HUES64 (cell line): ENCODE results near the gene LRRC39.

Experiments
- H3K27ac ChIP-seq: 2 replicates; pipeline ENCODE4 v1.7.0; 2013; ENCODE audit warnings: low read depth, low read length, inconsistent platforms
- H3K27me3 ChIP-seq: 2 replicates; pipeline ENCODE4 v1.6.1; 2013; ENCODE audit warnings: mild to moderate bottlenecking, low read length; ENCODE audit not compliant: insufficient read depth
- H3K36me3 ChIP-seq: 2 replicates; pipeline ENCODE4 v1.6.1; 2013; ENCODE audit warnings: mild to moderate bottlenecking, low read length; ENCODE audit not compliant: insufficient read depth
- H3K4me1 ChIP-seq: 2 replicates; pipeline ENCODE4 v1.6.1; 2013; ENCODE audit warnings: mild to moderate bottlenecking, low read length, moderate library complexity; ENCODE audit not compliant: insufficient read depth
- H3K4me3 ChIP-seq: 2 replicates; pipeline ENCODE4 v1.5.1; 2013; ENCODE audit warnings: mild to moderate bottlenecking, low read length, moderate library complexity
- H3K9ac ChIP-seq: 2 replicates; pipeline ENCODE4 v1.6.1; 2013; ENCODE audit warnings: mild to moderate bottlenecking, low read depth, low read length
- H3K9me3 ChIP-seq: 2 replicates; pipeline ENCODE4 v1.6.1; 2013; ENCODE audit warnings: low read depth, low read length; ENCODE audit not compliant: insufficient read depth
- WGBS: fragments of 150-250, 120-280 bp; methylation state at CpG from one replicate; pipeline ENCODE4 v1.1.7; 2013; ENCODE audit warnings: missing lambda C conversion rate; 5-methylcytosine and 5-hydroxymethylcytosine counted together

Gene LRRC39

DNA sequence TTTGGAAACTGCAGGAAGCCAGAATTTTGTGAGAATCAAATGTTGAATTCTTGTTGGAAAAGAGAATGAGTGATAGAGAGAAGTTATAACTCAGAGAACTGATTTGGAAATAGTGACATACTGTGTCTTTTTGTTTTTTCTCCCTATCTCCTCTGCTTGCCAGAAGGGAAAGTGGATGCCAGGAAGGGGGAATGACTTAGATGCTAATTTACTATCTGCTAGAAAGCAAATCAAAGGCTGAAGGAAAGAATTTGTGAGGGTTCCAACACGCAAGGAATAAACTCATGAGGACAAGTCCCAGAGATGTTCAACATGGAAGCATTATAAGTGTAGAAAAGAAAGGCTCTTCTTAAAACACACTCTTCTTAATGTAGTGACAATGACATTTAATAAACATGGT is 20.5 kb upstream of the LRRC39 start:
- peaks cover 55% of the 10 kb centered on the region for H3K36me3 ChIP-seq

GRCh38 chr1:100188617-100189016 is 10.6 kb upstream of the LRRC39 start:
- H3K9ac ChIP-seq: no peak overlapping the region
- H3K9me3 ChIP-seq: no peaks in the 10 kb centered on the region
- H3K36me3 ChIP-seq: peaks cover 6% of the 10 kb centered on the region; the same call in 1 of the 2 replicates
- WGBS: 92% methylated on average over 3 of the region's 3 CpGs
- no peak overlapping the region for H3K4me3 ChIP-seq
- no peaks in the 10 kb centered on the region for H3K27me3 ChIP-seq
- H3K27ac ChIP-seq: no peak overlapping the region
- H3K4me1 ChIP-seq: no peaks in the 10 kb centered on the region

More for the DNA sequence above, 20.5 kb upstream of the LRRC39 start:
- Histone ChIP-seq H3K9me3 (no peaks in the 10 kb centered on the region), H3K4me1 (peaks cover 5% of the 10 kb centered on the region; the same call in 1 of the 2 replicates), H3K27ac (no peak overlapping the region), H3K27me3 (no peaks in the 10 kb centered on the region), H3K4me3 (no peak overlapping the region), H3K9ac (no peak overlapping the region)
- 94% methylated on average over 1 of the region's 1 CpG for WGBS

GRCh38 chr1:100187912-100188311 is 9.9 kb upstream of the LRRC39 start:
- 93% methylated on average over 3 of the region's 3 CpGs for WGBS
- H3K4me1 ChIP-seq: no peaks in the 10 kb centered on the region

GRCh38 chr1:100184536-100184935 is 6.5 kb upstream of the LRRC39 start:
- 33% methylated on average over 1 of the region's 1 CpG for WGBS
- no peak overlapping the region for H3K9ac ChIP-seq
- H3K27me3 ChIP-seq: no peaks in the 10 kb centered on the region
- no peak overlapping the region for H3K4me3 ChIP-seq
- no peaks in the 10 kb centered on the region for H3K36me3 ChIP-seq
- H3K9me3 ChIP-seq: no peaks in the 10 kb centered on the region
- H3K27ac ChIP-seq: no peak overlapping the region
- no peaks in the 10 kb centered on the region for H3K4me1 ChIP-seq

More at GRCh38 chr1:100187912-100188311, 9.9 kb upstream of the LRRC39 start:
- H3K9me3 ChIP-seq: no peaks in the 10 kb centered on the region
- no peaks in the 10 kb centered on the region; the same call in 1 of the 2 replicates for H3K36me3 ChIP-seq
- H3K27ac ChIP-seq: no peak overlapping the region
- no peaks in the 10 kb centered on the region for H3K27me3 ChIP-seq
- no peak overlapping the region for H3K4me3 ChIP-seq
- H3K9ac ChIP-seq: no peak overlapping the region

GRCh38 chr1:100183370-100183769 is 5.3 kb upstream of the LRRC39 start:
- no peaks in the 10 kb centered on the region for H3K27me3 ChIP-seq
- no peaks in the 10 kb centered on the region for H3K9me3 ChIP-seq
- WGBS: 90% methylated on average over 4 of the region's 4 CpGs
- no peaks in the 10 kb centered on the region for H3K36me3 ChIP-seq
- H3K4me3 ChIP-seq: no peak overlapping the region
- H3K4me1 ChIP-seq: no peaks in the 10 kb centered on the region
- no peak overlapping the region for H3K27ac ChIP-seq
- no peak overlapping the region for H3K9ac ChIP-seq

GRCh38 chr1:100177295-100178041 is 588 bp downstream of the LRRC39 start:
- H3K4me1 ChIP-seq: no peaks in the 10 kb centered on the region
- 97% methylated on average over 3 of the region's 4 CpGs for WGBS
- no peak overlapping the region for H3K9ac ChIP-seq
- no peaks in the 10 kb centered on the region for H3K27me3 ChIP-seq
- H3K36me3 ChIP-seq: no peaks in the 10 kb centered on the region
- H3K27ac ChIP-seq: no peak overlapping the region
- no peak overlapping the region for H3K4me3 ChIP-seq
- H3K9me3 ChIP-seq: no peaks in the 10 kb centered on the region

GRCh38 chr1:100168051-100168450 is 10.0 kb downstream of the LRRC39 start:
- H3K36me3 ChIP-seq: no peaks in the 10 kb centered on the region
- no peak overlapping the region for H3K9ac ChIP-seq
- no peaks in the 10 kb centered on the region for H3K27me3 ChIP-seq
- no peak overlapping the region for H3K27ac ChIP-seq
- no peaks in the 10 kb centered on the region for H3K9me3 ChIP-seq
- H3K4me1 ChIP-seq: no peaks in the 10 kb centered on the region
- WGBS: 93% methylated on average over 1 of the region's 2 CpGs
- H3K4me3 ChIP-seq: no peak overlapping the region

GRCh38 chr1:100164702-100165101 is 13.4 kb downstream of the LRRC39 start:
- Histone ChIP-seq H3K9ac (no peak overlapping the region), H3K4me1 (no peaks in the 10 kb centered on the region), H3K27ac (no peak overlapping the region), H3K9me3 (no peaks in the 10 kb centered on the region), H3K27me3 (no peaks in the 10 kb centered on the region), H3K4me3 (no peak overlapping the region), H3K36me3 (no peaks in the 10 kb centered on the region)
- 94% methylated on average over 5 of the region's 5 CpGs for WGBS

DNA sequence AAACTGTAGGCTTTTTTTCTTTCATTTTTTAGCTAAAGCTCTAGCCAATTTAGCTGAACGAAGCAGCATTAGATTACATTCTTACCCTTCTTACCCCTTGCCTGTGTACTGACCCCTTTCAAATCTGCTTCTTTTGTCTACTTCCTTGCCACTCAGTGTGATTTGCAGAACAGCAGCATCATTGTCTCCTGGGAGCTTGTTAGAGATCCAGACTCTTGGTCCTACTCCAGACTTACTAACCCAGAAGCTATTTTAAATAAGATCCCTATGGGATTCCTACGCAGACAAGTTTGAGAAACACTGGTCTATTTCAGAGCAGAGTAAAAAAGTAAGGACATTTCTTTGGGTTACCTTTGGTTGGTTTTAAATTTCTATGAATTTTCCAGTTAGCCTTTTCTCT is 13.8 kb downstream of the LRRC39 start:
- Histone ChIP-seq H3K9me3 (no peaks in the 10 kb centered on the region), H3K27ac (no peak overlapping the region), H3K4me3 (no peak overlapping the region), H3K4me1 (no peaks in the 10 kb centered on the region), H3K9ac (no peak overlapping the region), H3K27me3 (no peaks in the 10 kb centered on the region), H3K36me3 (no peaks in the 10 kb centered on the region)
- WGBS: 78% methylated on average over 2 of the region's 2 CpGs

DNA sequence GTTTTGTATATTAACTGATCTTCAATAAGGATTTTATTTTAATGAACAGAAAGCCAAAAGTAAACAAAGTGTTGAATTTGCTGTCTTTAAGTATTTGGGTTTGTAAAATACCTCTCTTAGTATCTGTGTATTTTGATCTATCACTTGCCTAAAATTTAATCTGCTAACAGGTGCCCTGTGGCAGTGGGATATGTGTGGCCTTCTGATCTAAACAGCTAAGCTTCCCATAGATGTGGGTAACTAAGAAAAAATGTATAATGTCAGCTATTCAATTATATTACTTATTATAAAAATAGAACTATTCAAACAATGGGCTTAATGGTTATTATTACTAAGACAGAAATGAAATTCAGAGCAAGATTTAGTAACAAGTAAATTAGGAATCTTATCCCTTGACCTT is 15.2 kb downstream of the LRRC39 start:
- H3K4me1 ChIP-seq: no peaks in the 10 kb centered on the region
- H3K9me3 ChIP-seq: no peaks in the 10 kb centered on the region
- H3K27ac ChIP-seq: no peak overlapping the region
- H3K9ac ChIP-seq: no peak overlapping the region
- H3K36me3 ChIP-seq: no peaks in the 10 kb centered on the region
- no peaks in the 10 kb centered on the region for H3K27me3 ChIP-seq
- H3K4me3 ChIP-seq: no peak overlapping the region

GRCh38 chr1:100152271-100152670 is 25.8 kb downstream of the LRRC39 start:
- Histone ChIP-seq H3K9ac (no peak overlapping the region), H3K27me3 (no peaks in the 10 kb centered on the region), H3K36me3 (peaks cover 27% of the 10 kb centered on the region), H3K4me3 (no peak overlapping the region), H3K4me1 (peaks cover 6% of the 10 kb centered on the region), H3K9me3 (no peaks in the 10 kb centered on the region), H3K27ac (no peak overlapping the region)
- 100% methylated on average over 2 of the region's 4 CpGs for WGBS

DNA sequence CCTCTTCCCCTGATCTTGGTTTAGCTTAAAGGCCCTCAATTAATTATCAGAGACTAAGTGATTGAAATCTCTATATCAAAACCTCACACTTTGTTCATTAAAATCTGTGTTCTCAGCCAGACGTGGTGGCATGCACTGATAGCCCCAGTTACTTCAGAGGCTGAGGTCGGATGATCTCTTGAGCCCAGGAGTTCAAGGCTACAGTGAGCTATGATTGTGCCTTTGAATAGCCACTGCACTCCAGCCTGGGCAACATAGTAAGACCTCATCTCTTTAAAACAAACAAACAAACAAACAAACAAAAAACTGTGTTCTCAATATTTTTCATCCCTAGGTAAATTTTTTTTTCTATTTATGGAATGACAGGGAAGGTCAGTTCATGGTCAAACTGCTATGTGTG is 26.4 kb downstream of the LRRC39 start:
- Histone ChIP-seq H3K9me3 (no peaks in the 10 kb centered on the region), H3K9ac (no peak overlapping the region), H3K4me3 (no peak overlapping the region), H3K27ac (no peak overlapping the region), H3K4me1 (peaks cover 8% of the 10 kb centered on the region), H3K36me3 (peaks cover 33% of the 10 kb centered on the region), H3K27me3 (no peaks in the 10 kb centered on the region)
- WGBS: 81% methylated on average over 2 of the region's 2 CpGs
